T-helper 9 cell (primary cell): ENCODE data around the gene PTPRF.
"Not testable (repeated sequence)": the region's sequence is repeated elsewhere in the genome, so short reads cannot be mapped to it uniquely, and the experiment has no call there.

Experiments used
- DNase-seq: peaks from one replicate; pipeline ENCODE4 v3.0.0-alpha.2; 2020

PTPRF gene

GRCh38 chr1:43638381-43638780, 107.7 kb downstream of the PTPRF start:
- not testable (repeated sequence) for DNase-seq

- DNase-seq: no peak
Measured at GRCh38 chr1:43639976-43640794, 109.5 kb downstream of the PTPRF start.

- no peak for DNase-seq
Measured at GRCh38 chr1:43644558-43644957, 113.9 kb downstream of the PTPRF start.

- DNase-seq: no peak
Measured at GRCh38 chr1:43645461-43645860, 114.8 kb downstream of the PTPRF start.

GRCh38 chr1:43647331-43647730, 116.6 kb downstream of the PTPRF start:
- not testable (repeated sequence) for DNase-seq

- DNase-seq: no peak
Measured at GRCh38 chr1:43648221-43648847, 117.7 kb downstream of the PTPRF start.

GRCh38 chr1:43648876-43649477, 118.3 kb downstream of the PTPRF start:
- DNase-seq: no peak

- peak; percentile 82 for DNase-seq
Measured at GRCh38 chr1:43650310-43651085, 119.8 kb downstream of the PTPRF start.

- DNase-seq: no peak
Measured at GRCh38 chr1:43651188-43651587, 120.5 kb downstream of the PTPRF start.

GRCh38 chr1:43651902-43652301, 121.2 kb downstream of the PTPRF start:
- no peak for DNase-seq

GRCh38 chr1:43653339-43653738, 122.7 kb downstream of the PTPRF start:
- DNase-seq: no peak

- no peak for DNase-seq
Measured at GRCh38 chr1:43653893-43654292, 123.2 kb downstream of the PTPRF start.

- no peak for DNase-seq
Measured at GRCh38 chr1:43655953-43656352, 125.3 kb downstream of the PTPRF start.

- DNase-seq: no peak
Measured at GRCh38 chr1:43659212-43660166, 128.8 kb downstream of the PTPRF start.

- no peak for DNase-seq
Measured at GRCh38 chr1:43660355-43660754, 129.7 kb downstream of the PTPRF start.

GRCh38 chr1:43664369-43664768, 133.7 kb downstream of the PTPRF start:
- no peak for DNase-seq

- no peak for DNase-seq
Measured at GRCh38 chr1:43666608-43667007, 135.9 kb downstream of the PTPRF start.

- no peak for DNase-seq
Measured at GRCh38 chr1:43668956-43669355, 138.3 kb downstream of the PTPRF start.

- DNase-seq: no peak
Measured at GRCh38 chr1:43669878-43670277, 139.2 kb downstream of the PTPRF start.

- DNase-seq: no peak
Measured at GRCh38 chr1:43671193-43671592, 140.5 kb downstream of the PTPRF start.

GRCh38 chr1:43671626-43672330, 141.1 kb downstream of the PTPRF start:
- no peak for DNase-seq
